ENCODE measurements around the gene CHRNA4. TPM values are rescaled to one million over a fixed set of nuclear protein-coding genes. Genes with fewer than 3 reads are reported as not detected.

CHRNA4 gene
- 0.22 TPM in 1 of 2 replicates, not detected in the other for total RNA-seq (2012; rRNA removed)

- H3K4me2 ChIP-seq (ENCODE audit: low read length): no peak within 1 kb of the TSS
- no peak within 1 kb of the TSS for H3K4me3 ChIP-seq (ENCODE audit: low read length)
- no peaks in the 10 kb centered on the region for H3K9me3 ChIP-seq (replicated peaks; ENCODE audit: low read length)
- no peaks in the 10 kb centered on the region for H3K36me3 ChIP-seq (ENCODE audit: insufficient read depth, low read length)
- H3K27me3 ChIP-seq (ENCODE audit: control insufficient read depth, insufficient read depth, low read length): peaks cover 28% of the 10 kb centered on the region
- H3K9ac ChIP-seq (ENCODE audit: low read depth, low read length): no peak within 1 kb of the TSS
- no peaks in the 10 kb centered on the region for H3K4me1 ChIP-seq (ENCODE audit: control insufficient read depth, insufficient read depth, low read length)
Observed at GRCh38 chr20:63360850-63361518, at the start of gene CHRNA4. TSS of gene CHRNA4 (minus strand) at chr20:63361349. CDS start at chr20:63361165, 184 bp downstream.

- Histone ChIP-seq H3K4me1 (ENCODE audit: control insufficient read depth, insufficient read depth, low read length) (no peaks in the 10 kb centered on the region), H3K9ac (ENCODE audit: low read depth, low read length) (no peak overlapping the region), H3K9me3 (replicated peaks; ENCODE audit: low read length) (no peaks in the 10 kb centered on the region), H3K27me3 (ENCODE audit: control insufficient read depth, insufficient read depth, low read length) (peaks cover 27% of the 10 kb centered on the region), H3K36me3 (ENCODE audit: insufficient read depth, low read length) (no peaks in the 10 kb centered on the region), H3K4me2 (ENCODE audit: low read length) (no peak overlapping the region), H3K4me3 (ENCODE audit: low read length) (no peak overlapping the region)
Observed at GRCh38 chr20:63409834-63410435, 48.8 kb upstream of the CHRNA4 start.

- Histone ChIP-seq H3K4me3 (ENCODE audit: low read length) (no peak overlapping the region), H3K9me3 (replicated peaks; ENCODE audit: low read length) (no peaks in the 10 kb centered on the region), H3K4me2 (ENCODE audit: low read length) (no peak overlapping the region), H3K9ac (ENCODE audit: low read depth, low read length) (no peak overlapping the region), H3K27me3 (ENCODE audit: control insufficient read depth, insufficient read depth, low read length) (peaks cover 27% of the 10 kb centered on the region), H3K4me1 (ENCODE audit: control insufficient read depth, insufficient read depth, low read length) (no peaks in the 10 kb centered on the region), H3K36me3 (ENCODE audit: insufficient read depth, low read length) (no peaks in the 10 kb centered on the region)
Observed at GRCh38 chr20:63409066-63409833, 48.1 kb upstream of the CHRNA4 start.

- Histone ChIP-seq H3K4me3 (ENCODE audit: low read length) (no peak overlapping the region), H3K9ac (ENCODE audit: low read depth, low read length) (no peak overlapping the region)
Observed at GRCh38 chr20:63408684-63409046, 47.5 kb upstream of the CHRNA4 start.

GRCh38 chr20:63407928-63408683 is 47.0 kb upstream of the CHRNA4 start:
- Histone ChIP-seq H3K27me3 (ENCODE audit: control insufficient read depth, insufficient read depth, low read length) (peaks cover 30% of the 10 kb centered on the region), H3K9me3 (replicated peaks; ENCODE audit: low read length) (no peaks in the 10 kb centered on the region), H3K9ac (ENCODE audit: low read depth, low read length) (no peak overlapping the region), H3K4me2 (ENCODE audit: low read length) (no peak overlapping the region), H3K4me1 (ENCODE audit: control insufficient read depth, insufficient read depth, low read length) (no peaks in the 10 kb centered on the region), H3K4me3 (ENCODE audit: low read length) (no peak overlapping the region), H3K36me3 (ENCODE audit: insufficient read depth, low read length) (no peaks in the 10 kb centered on the region)

More at GRCh38 chr20:63408684-63409046, 47.5 kb upstream of the CHRNA4 start:
- no peak overlapping the region for H3K4me2 ChIP-seq (ENCODE audit: low read length)
- H3K36me3 ChIP-seq (ENCODE audit: insufficient read depth, low read length): no peaks in the 10 kb centered on the region
- H3K27me3 ChIP-seq (ENCODE audit: control insufficient read depth, insufficient read depth, low read length): peaks cover 27% of the 10 kb centered on the region
- no peaks in the 10 kb centered on the region for H3K9me3 ChIP-seq (replicated peaks; ENCODE audit: low read length)
- no peaks in the 10 kb centered on the region for H3K4me1 ChIP-seq (ENCODE audit: control insufficient read depth, insufficient read depth, low read length)

- H3K27me3 ChIP-seq (ENCODE audit: control insufficient read depth, insufficient read depth, low read length): peaks cover 31% of the 10 kb centered on the region
- H3K4me3 ChIP-seq (ENCODE audit: low read length): no peak overlapping the region
- H3K4me2 ChIP-seq (ENCODE audit: low read length): no peak overlapping the region
- no peak overlapping the region for H3K9ac ChIP-seq (ENCODE audit: low read depth, low read length)
- H3K9me3 ChIP-seq (replicated peaks; ENCODE audit: low read length): no peaks in the 10 kb centered on the region
- H3K36me3 ChIP-seq (ENCODE audit: insufficient read depth, low read length): no peaks in the 10 kb centered on the region
- H3K4me1 ChIP-seq (ENCODE audit: control insufficient read depth, insufficient read depth, low read length): no peaks in the 10 kb centered on the region
Observed at GRCh38 chr20:63406617-63407245, 45.6 kb upstream of the CHRNA4 start.

GRCh38 chr20:63406011-63406410 is 44.9 kb upstream of the CHRNA4 start:
- H3K27me3 ChIP-seq (ENCODE audit: control insufficient read depth, insufficient read depth, low read length): peaks cover 30% of the 10 kb centered on the region
- H3K9ac ChIP-seq (ENCODE audit: low read depth, low read length): no peak overlapping the region
- H3K36me3 ChIP-seq (ENCODE audit: insufficient read depth, low read length): no peaks in the 10 kb centered on the region
- no peaks in the 10 kb centered on the region for H3K4me1 ChIP-seq (ENCODE audit: control insufficient read depth, insufficient read depth, low read length)
- no peak overlapping the region for H3K4me2 ChIP-seq (ENCODE audit: low read length)
- no peaks in the 10 kb centered on the region for H3K9me3 ChIP-seq (replicated peaks; ENCODE audit: low read length)
- H3K4me3 ChIP-seq (ENCODE audit: low read length): no peak overlapping the region

- H3K4me2 ChIP-seq (ENCODE audit: low read length): no peak overlapping the region
- peaks cover 22% of the 10 kb centered on the region for H3K27me3 ChIP-seq (ENCODE audit: control insufficient read depth, insufficient read depth, low read length)
- H3K4me3 ChIP-seq (ENCODE audit: low read length): no peak overlapping the region
- no peaks in the 10 kb centered on the region for H3K36me3 ChIP-seq (ENCODE audit: insufficient read depth, low read length)
- H3K9ac ChIP-seq (ENCODE audit: low read depth, low read length): no peak overlapping the region
- H3K4me1 ChIP-seq (ENCODE audit: control insufficient read depth, insufficient read depth, low read length): no peaks in the 10 kb centered on the region
- H3K9me3 ChIP-seq (replicated peaks; ENCODE audit: low read length): no peaks in the 10 kb centered on the region
Observed at GRCh38 chr20:63405102-63405730, 44.1 kb upstream of the CHRNA4 start.

- Histone ChIP-seq H3K4me2 (ENCODE audit: low read length) (no peak overlapping the region), H3K36me3 (ENCODE audit: insufficient read depth, low read length) (no peaks in the 10 kb centered on the region), H3K9me3 (replicated peaks; ENCODE audit: low read length) (no peaks in the 10 kb centered on the region), H3K9ac (ENCODE audit: low read depth, low read length) (no peak overlapping the region), H3K4me1 (ENCODE audit: control insufficient read depth, insufficient read depth, low read length) (no peaks in the 10 kb centered on the region), H3K27me3 (ENCODE audit: control insufficient read depth, insufficient read depth, low read length) (peaks cover 21% of the 10 kb centered on the region), H3K4me3 (ENCODE audit: low read length) (no peak overlapping the region)
Observed at GRCh38 chr20:63404129-63405085, 43.3 kb upstream of the CHRNA4 start.

Data from skeletal muscle satellite cell (primary cell).